Measurements from ENCODE around the gene MACROD2.

- TF ChIP-seq CTCF (IDR thresholded peaks at IDR 0.05) (no peak), POLR2A (IDR thresholded peaks at IDR 0.05) (no peak)
Observed at GRCh38 chr20:14785065-14785743, 789.9 kb downstream of the MACROD2 start.
